Uterus (tissue), 2 donors: ENCODE results near the gene EXD1.

Source experiments
- CTCF ChIP-seq, 4 experiments: fragments of 200-600 bp in 2 of 4; fragments of 450-650 bp in 2 of 4; sonication (generic) in 2 of 4; IDR thresholded peaks; one replicate each; pipeline ENCODE4 v1.5.1; 2016 to 2019; ENCODE audit warnings: antibody characterized with exemption in 4 of 4, mild to moderate bottlenecking in 2 of 4, moderate library complexity in 1 of 4
- POLR2A ChIP-seq, 2 donors: fragments of 450-650 bp; IDR thresholded peaks; one replicate each; pipeline ENCODE4 v1.6.1; 2016; ENCODE audit warnings: antibody characterized with exemption in 2 of 2, mild to moderate bottlenecking in 1 of 2, moderate library complexity in 1 of 2

GRCh38 chr15:41241221-41241964, 10.8 kb upstream of the EXD1 start:
- no peak for TF ChIP-seq CTCF (IDR thresholded peaks at IDR 0.05)
- TF ChIP-seq POLR2A (IDR thresholded peaks at IDR 0.05) = no peak
